Measurements from ENCODE around the gene TUBB3. TPM values are rescaled to one million over a fixed set of nuclear protein-coding genes. Genes with fewer than 3 reads are reported as not detected.

Gene TUBB3
- total and polyA plus RNA-seq, 2 of the 8 experiments (the other 6 are each of a cell fraction or from before 2014, with no cell fraction given): 275 to 393 TPM

DNA sequence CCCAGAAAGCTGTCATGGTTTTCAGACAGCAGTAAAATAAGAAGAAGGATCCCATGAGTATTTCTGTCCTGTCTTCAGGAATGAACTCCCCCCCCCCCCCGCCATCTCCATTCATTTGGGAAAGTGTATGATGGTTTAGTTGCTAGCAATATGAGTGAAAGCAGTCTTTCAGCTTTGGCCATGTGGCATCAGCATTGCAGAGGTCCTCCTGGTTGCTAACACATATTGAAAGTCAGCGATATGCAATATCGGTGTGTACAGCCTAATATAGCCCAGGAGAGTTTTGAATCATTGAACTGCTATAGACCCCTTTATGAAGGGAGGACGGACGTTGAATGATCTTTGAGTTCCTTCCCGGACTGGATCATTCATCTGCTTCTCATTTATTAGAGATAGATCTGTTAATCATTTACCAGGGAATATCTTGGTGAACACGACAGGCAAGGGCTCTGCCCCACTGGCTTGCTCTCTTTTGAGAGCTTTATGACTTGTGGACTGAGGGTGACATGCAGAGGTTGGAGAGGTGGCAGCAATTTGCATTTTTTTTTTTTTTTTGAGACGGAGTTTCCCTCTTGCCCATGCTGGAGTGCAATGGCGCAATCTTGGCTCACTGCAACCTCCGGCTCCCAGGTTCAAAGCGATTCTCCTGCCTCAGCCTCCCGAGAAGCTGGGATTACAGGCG is 50.7 kb downstream of the TUBB3 start:
- Histone ChIP-seq H3K79me2 (ENCODE audit: control insufficient read depth in 1 of 2, insufficient read depth in 2 of 2, low read length in 2 of 2) (peaks cover 12 to 52% of the 10 kb centered on the region in 2 experiments), H3K18ac (ENCODE audit: extremely low read depth, low read length) (no peak overlapping the region), H3K23me2 (ENCODE audit: low read depth, low read length) (peaks cover 11% of the 10 kb centered on the region), H3K14ac (ENCODE audit: insufficient read length) (no peak overlapping the region), H4K20me1 (replicated peaks in 1 of 2; ENCODE audit: control insufficient read depth in 1 of 2, insufficient read depth in 2 of 2, low read length in 2 of 2) (peaks cover 0 to 5% of the 10 kb centered on the region in 2 experiments), H3K27ac (ENCODE audit: low read depth, low read length) (no peak overlapping the region), H4K8ac (ENCODE audit: extremely low read depth, insufficient read depth, low read length) (no peak overlapping the region), H3K4ac (replicated peaks; ENCODE audit: insufficient read length, low read depth, low read length) (no peak overlapping the region), H3K79me1 (ENCODE audit: low read depth, low read length) (peaks cover 17% of the 10 kb centered on the region), H3K56ac (replicated peaks; ENCODE audit: insufficient read length, low read depth, low read length) (no peak overlapping the region), H3K27me3 (replicated peaks in 1 of 4; ENCODE audit: control insufficient read depth in 3 of 4, extremely low read depth in 1 of 4, insufficient read depth in 3 of 4, low read length in 3 of 4) (peaks cover 0 to 6% (median 0%) of the 10 kb centered on the region in 4 experiments; a peak in 2 of 7 replicates), H3K4me2 (ENCODE audit: insufficient read depth in 1 of 2, low read depth in 2 of 2, low read length in 2 of 2) (peak overlapping the region; percentile 88 to 95), H3K36me3 (ENCODE audit: control insufficient read depth in 2 of 4, insufficient read depth in 4 of 4, low read length in 3 of 4) (peaks cover 6 to 13% (median 8%) of the 10 kb centered on the region in 4 experiments; a peak in 6 of 8 replicates), H2BK5ac (ENCODE audit: low read depth, low read length) (no peak overlapping the region), H3K4me1 (replicated peaks in 1 of 4; ENCODE audit: control insufficient read depth in 3 of 4, insufficient read depth in 4 of 4, low read length in 3 of 4) (peaks cover 0 to 8% (median 3%) of the 10 kb centered on the region in 4 experiments; a peak in 3 of 7 replicates), H2BK20ac (ENCODE audit: low read length) (no peak overlapping the region), H4K5ac (ENCODE audit: insufficient read length, low read depth, low read length) (no peak overlapping the region), H3K23ac (ENCODE audit: insufficient read length) (no peak overlapping the region), H2BK12ac (ENCODE audit: low read depth, low read length) (no peak overlapping the region), H2BK15ac (ENCODE audit: low read length) (no peak overlapping the region), H3K9ac (replicated peaks in 1 of 4; ENCODE audit: extremely low read depth in 1 of 4, low read depth in 3 of 4, low read length in 3 of 4) (peak overlapping the region in 1 of 4 experiments; percentile 19; a peak in 1 of 7 replicates), H4K91ac (replicated peaks; ENCODE audit: insufficient read length, low read length) (no peak overlapping the region), H2AFZ (ENCODE audit: low read length) (no peak overlapping the region), H3K9me3 (ENCODE audit: insufficient read depth in 2 of 2, low read depth in 1 of 2, low read length in 1 of 2) (peaks cover 10 to 11% of the 10 kb centered on the region in 2 experiments; a peak in 3 of 4 replicates), H2BK120ac (replicated peaks; ENCODE audit: low read depth, low read length) (no peak overlapping the region), H2AK5ac (ENCODE audit: low read depth, low read length) (no peak overlapping the region), H3K4me3 (ENCODE audit: extremely low read depth in 1 of 4, insufficient read depth in 2 of 4, low read depth in 3 of 4, low read length in 4 of 4) (peak overlapping the region; percentile 77 to 97 (median 94); a peak in 7 of 8 replicates)
- 93% methylated on average over 13 of the region's 13 CpGs; no CpG with 5 or more reads in 1 of the 2 experiments for WGBS, 2 experiments (ENCODE audit: extremely low coverage in 1 of 2, insufficient coverage in 1 of 2, insufficient read length in 1 of 2, insufficient replicate concordance in 2 of 2, low coverage in 1 of 2, low lambda C conversion rate in 2 of 2, missing lambda C conversion rate in 1 of 2)
- POLR2A ChIA-PET (ENCODE audit: partially characterized antibody): interaction anchor here (0.8 to 6.9 kb wide), 13 partner anchors 11 to 75 kb away, joined by 3 to 54 read pairs (median 8); partner anchors contain the start of gene TUBB3
- CTCF ChIA-PET (ENCODE audit: partially characterized antibody): interaction anchor here (1.1 to 1.3 kb wide), 3 partner anchors 22 to 26 kb away, joined by 3 to 5 read pairs (median 3); no protein-coding TSS in a partner anchor
- FAIRE-seq (no peak), DNase-seq (ENCODE audit: low read depth in 1 of 2, low spot score in 2 of 2) (no peak)
- no peak for TF ChIP-seq RAD21 (IDR thresholded peaks at IDR 0.05 in 1 of 2, conservative IDR thresholded peaks at IDR 0.05 in 1 of 2; ENCODE audit: low read depth in 2 of 2, low read length in 2 of 2)
